ENCODE measurements around the gene PFN3. TPM values are rescaled to one million over a fixed set of nuclear protein-coding genes. Genes with fewer than 3 reads are reported as not detected.
"Not testable (repeated sequence)": the region's sequence is repeated elsewhere in the genome, so short reads cannot be mapped to it uniquely, and the experiment has no call there.

The PFN3 gene
- total RNA-seq, 2 experiments from 2014 or later, result not detected

DNA sequence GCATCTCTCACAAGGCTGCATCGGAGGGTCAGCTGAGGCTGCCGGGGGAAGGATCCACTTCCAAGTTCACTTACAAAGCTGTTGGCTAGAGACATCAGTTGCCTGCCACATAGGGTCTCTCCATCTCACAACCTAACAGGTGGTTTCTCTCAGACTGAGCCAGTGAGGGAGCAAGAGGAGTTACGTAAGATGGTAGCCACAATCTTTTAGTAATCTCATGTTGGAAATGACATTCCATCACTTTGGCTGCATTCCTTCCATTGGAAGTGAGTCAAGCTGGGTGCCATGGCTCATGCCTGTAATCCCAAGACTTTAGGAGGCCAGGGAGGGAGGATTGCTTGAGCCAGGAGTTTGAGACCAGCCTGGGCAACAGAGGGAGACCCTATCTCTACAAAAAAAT lies 18.6 kb upstream of the PFN3 start:
- ATAC-seq (ENCODE audit: poor library complexity) (no peak), DNase-seq (no peak)
- no peaks in the 10 kb centered on the region for H3K27me3 Mint-ChIP-seq
- Histone ChIP-seq H3K27me3 (ENCODE audit: control insufficient read depth in 1 of 2, insufficient read depth in 2 of 2, low read length in 2 of 2) (no peaks in the 10 kb centered on the region), H3K27ac (ENCODE audit: low read depth in 1 of 2, low read length in 2 of 2) (no peak overlapping the region), H3K4me1 (ENCODE audit: insufficient read depth, low read length) (peaks cover 29% of the 10 kb centered on the region), H3K9me3 (ENCODE audit: control insufficient read depth in 1 of 2, insufficient read depth in 1 of 2, low read length in 2 of 2) (no peaks in the 10 kb centered on the region), H3K36me3 (ENCODE audit: insufficient read depth, low read length) (no peaks in the 10 kb centered on the region), H3K4me3 (ENCODE audit: low read length) (no peak overlapping the region)
- intact Hi-C loops (cut with DNase I, micrococcal nuclease), result no loop called here
- TF ChIP-seq, protein P1, sequence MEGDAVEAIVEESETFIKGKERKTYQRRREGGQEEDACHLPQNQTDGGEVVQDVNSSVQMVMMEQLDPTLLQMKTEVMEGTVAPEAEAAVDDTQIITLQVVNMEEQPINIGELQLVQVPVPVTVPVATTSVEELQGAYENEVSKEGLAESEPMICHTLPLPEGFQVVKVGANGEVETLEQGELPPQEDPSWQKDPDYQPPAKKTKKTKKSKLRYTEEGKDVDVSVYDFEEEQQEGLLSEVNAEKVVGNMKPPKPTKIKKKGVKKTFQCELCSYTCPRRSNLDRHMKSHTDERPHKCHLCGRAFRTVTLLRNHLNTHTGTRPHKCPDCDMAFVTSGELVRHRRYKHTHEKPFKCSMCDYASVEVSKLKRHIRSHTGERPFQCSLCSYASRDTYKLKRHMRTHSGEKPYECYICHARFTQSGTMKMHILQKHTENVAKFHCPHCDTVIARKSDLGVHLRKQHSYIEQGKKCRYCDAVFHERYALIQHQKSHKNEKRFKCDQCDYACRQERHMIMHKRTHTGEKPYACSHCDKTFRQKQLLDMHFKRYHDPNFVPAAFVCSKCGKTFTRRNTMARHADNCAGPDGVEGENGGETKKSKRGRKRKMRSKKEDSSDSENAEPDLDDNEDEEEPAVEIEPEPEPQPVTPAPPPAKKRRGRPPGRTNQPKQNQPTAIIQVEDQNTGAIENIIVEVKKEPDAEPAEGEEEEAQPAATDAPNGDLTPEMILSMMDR (IDR thresholded peaks at IDR 0.05), result no peak
- H3K4me3 Mint-ChIP-seq, result no peak overlapping the region
- CTCF ChIA-PET, result no interaction called here
- no peak overlapping the region for H3K27ac Mint-ChIP-seq
- H3K36me3 Mint-ChIP-seq (ENCODE audit: low read depth), result no peaks in the 10 kb centered on the region
- no peaks in the 10 kb centered on the region for H3K9me3 Mint-ChIP-seq
- POLR2A ChIA-PET, result interaction anchor here (0.7 kb wide), 1 partner anchor 28 kb away, joined by 3 read pairs; no protein-coding TSS in a partner anchor
- H3K4me1 Mint-ChIP-seq (ENCODE audit: low read depth), result peaks cover 17% of the 10 kb centered on the region

DNA sequence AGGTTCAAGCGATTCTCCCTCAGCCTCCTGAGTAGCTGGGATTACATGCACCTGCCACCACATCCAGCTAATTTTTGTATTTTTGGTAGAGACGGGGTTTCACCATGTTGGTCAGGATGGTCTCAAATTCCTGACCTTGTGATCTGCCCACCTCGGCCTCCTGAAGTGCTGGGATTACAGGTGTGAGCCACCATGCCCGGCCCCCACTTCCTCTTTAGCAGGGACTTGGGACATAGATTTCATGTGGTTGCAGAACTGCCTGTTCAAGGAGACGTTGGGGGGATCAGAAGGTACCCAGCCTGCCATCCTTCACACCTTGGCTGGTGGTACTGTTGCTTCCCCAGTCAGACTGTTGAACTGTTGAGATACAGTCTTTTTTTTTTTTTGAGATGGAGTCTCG lies 16.6 kb upstream of the PFN3 start:
- DNase-seq; ATAC-seq (ENCODE audit: poor library complexity); H3K27me3 Mint-ChIP-seq; H3K27ac ChIP-seq (ENCODE audit: low read depth in 1 of 2, low read length in 2 of 2); H3K4me3 Mint-ChIP-seq; H3K27me3 ChIP-seq (ENCODE audit: control insufficient read depth in 1 of 2, insufficient read depth in 2 of 2, low read length in 2 of 2); intact Hi-C loops (cut with DNase I, micrococcal nuclease); H3K9me3 Mint-ChIP-seq; H3K9me3 ChIP-seq (ENCODE audit: control insufficient read depth in 1 of 2, insufficient read depth in 1 of 2, low read length in 2 of 2); H3K27ac Mint-ChIP-seq; H3K4me3 ChIP-seq (ENCODE audit: low read length); H3K36me3 Mint-ChIP-seq (ENCODE audit: low read depth); H3K36me3 ChIP-seq (ENCODE audit: insufficient read depth, low read length): not testable (repeated sequence)
- ChIA-PET POLR2A (interaction anchor here (1.2 kb wide), 1 partner anchor 13 kb away, joined by 3 read pairs; no protein-coding TSS in a partner anchor), CTCF (interaction anchor here (1.2 kb wide), 1 partner anchor 38 kb away, joined by 3 read pairs; no protein-coding TSS in a partner anchor)
- H3K4me1 ChIP-seq (ENCODE audit: insufficient read depth, low read length), result peaks cover 39% of the 10 kb centered on the region
- peaks cover 33% of the 10 kb centered on the region for H3K4me1 Mint-ChIP-seq (ENCODE audit: low read depth)

DNA sequence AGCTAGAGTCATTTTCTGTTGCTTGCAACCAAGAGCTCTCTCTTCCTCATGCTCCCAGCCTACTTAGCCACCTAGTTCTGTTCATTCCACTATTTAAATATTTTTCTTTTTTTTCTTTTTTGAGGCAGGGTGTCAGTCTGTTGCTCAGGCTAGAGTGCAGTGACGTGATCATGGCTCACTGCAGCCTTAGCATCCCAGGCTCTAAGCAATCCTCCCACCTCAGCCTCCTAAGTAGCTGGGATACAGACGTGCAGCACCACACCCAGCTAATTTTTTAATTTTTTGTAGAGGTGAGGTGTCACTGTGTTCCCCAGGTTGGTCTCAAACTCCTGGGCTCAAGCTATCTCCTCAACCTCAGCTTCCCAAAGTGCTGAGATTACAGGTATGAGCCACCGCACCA lies 14.0 kb upstream of the PFN3 start:
- H3K36me3 Mint-ChIP-seq (ENCODE audit: low read depth), result no peaks in the 10 kb centered on the region
- no peaks in the 10 kb centered on the region for H3K27me3 ChIP-seq (ENCODE audit: control insufficient read depth in 1 of 2, insufficient read depth in 2 of 2, low read length in 2 of 2)
- no peak overlapping the region for H3K4me3 ChIP-seq (ENCODE audit: low read length)
- DNase-seq, result no peak
- peaks cover 40% of the 10 kb centered on the region for H3K4me1 Mint-ChIP-seq (ENCODE audit: low read depth)
- ChIA-PET CTCF (interaction anchor here (0.6 to 4.8 kb wide), 3 partner anchors 10 to 164 kb away, joined by 3 to 27 read pairs (median 11); no protein-coding TSS in a partner anchor), POLR2A (interaction anchor here (1.0 to 2.4 kb wide), 7 partner anchors 10 to 31 kb away, joined by 3 to 17 read pairs (median 9); partner anchors contain the start of gene GRK6)
- H3K36me3 ChIP-seq (ENCODE audit: insufficient read depth, low read length), result no peaks in the 10 kb centered on the region
- no peaks in the 10 kb centered on the region for H3K9me3 Mint-ChIP-seq
- no peak overlapping the region for H3K27ac Mint-ChIP-seq
- intact Hi-C loops (cut with DNase I, micrococcal nuclease), result no loop called here
- H3K9me3 ChIP-seq (ENCODE audit: control insufficient read depth in 1 of 2, insufficient read depth in 1 of 2, low read length in 2 of 2), result no peaks in the 10 kb centered on the region
- H3K27me3 Mint-ChIP-seq, result no peaks in the 10 kb centered on the region
- TF ChIP-seq, protein P1 (IDR thresholded peaks at IDR 0.05), result no peak
- H3K27ac ChIP-seq (ENCODE audit: low read depth in 1 of 2, low read length in 2 of 2), result no peak overlapping the region
- ATAC-seq (ENCODE audit: poor library complexity), result no peak
- peaks cover 51% of the 10 kb centered on the region for H3K4me1 ChIP-seq (ENCODE audit: insufficient read depth, low read length)
- no peak overlapping the region for H3K4me3 Mint-ChIP-seq

All from CD4-positive, alpha-beta T cell (primary cell).